ENCODE measurements around the gene LRRC3C.

DNA sequence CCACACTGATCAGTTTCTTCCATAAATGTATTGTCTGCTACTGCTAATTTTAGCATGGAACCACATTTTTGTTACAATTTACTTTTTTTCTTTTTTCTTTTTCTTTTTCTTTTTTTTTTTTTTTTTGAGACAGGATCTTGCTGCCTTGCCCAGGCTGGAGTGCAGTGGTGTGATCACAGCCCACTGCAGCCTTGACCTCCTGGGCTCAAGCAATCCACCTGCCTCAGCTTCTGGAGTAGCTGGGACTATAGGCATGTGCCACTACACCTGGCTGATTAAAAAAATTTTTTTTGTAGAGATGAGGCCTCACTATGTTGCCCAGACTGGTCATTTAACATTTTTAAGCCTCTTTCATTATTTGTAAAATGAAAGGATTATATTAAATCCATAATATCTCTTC lies 40.5 kb upstream of the LRRC3C start:
- TF ChIP-seq, protein P1, sequence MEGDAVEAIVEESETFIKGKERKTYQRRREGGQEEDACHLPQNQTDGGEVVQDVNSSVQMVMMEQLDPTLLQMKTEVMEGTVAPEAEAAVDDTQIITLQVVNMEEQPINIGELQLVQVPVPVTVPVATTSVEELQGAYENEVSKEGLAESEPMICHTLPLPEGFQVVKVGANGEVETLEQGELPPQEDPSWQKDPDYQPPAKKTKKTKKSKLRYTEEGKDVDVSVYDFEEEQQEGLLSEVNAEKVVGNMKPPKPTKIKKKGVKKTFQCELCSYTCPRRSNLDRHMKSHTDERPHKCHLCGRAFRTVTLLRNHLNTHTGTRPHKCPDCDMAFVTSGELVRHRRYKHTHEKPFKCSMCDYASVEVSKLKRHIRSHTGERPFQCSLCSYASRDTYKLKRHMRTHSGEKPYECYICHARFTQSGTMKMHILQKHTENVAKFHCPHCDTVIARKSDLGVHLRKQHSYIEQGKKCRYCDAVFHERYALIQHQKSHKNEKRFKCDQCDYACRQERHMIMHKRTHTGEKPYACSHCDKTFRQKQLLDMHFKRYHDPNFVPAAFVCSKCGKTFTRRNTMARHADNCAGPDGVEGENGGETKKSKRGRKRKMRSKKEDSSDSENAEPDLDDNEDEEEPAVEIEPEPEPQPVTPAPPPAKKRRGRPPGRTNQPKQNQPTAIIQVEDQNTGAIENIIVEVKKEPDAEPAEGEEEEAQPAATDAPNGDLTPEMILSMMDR (IDR thresholded peaks at IDR 0.05): no peak
- TF ChIP-seq EP300 (IDR thresholded peaks at IDR 0.05) (no peak), POLR2A (IDR thresholded peaks at IDR 0.05) (no peak)

Data from sigmoid colon (tissue), 4 donors.